Liver (tissue), 9 donors: ENCODE measurements around the gene ZFAND2A. TPM values are rescaled to one million over a fixed set of nuclear protein-coding genes. Genes with fewer than 3 reads are reported as not detected.

Source experiments
- DNase-seq: peaks from one replicate; pipeline ENCODE4 v3.0.0-alpha.2; 2017; ENCODE audit warnings: low spot score
- H3K27ac ChIP-seq, 2 donors: one replicate each; pipeline ENCODE4 v1.7.0; 2013; ENCODE audit warnings: inconsistent platforms in 2 of 2, low read length in 2 of 2, control low read depth in 1 of 2, low read depth in 1 of 2, mild to moderate bottlenecking in 1 of 2
- H3K27me3 ChIP-seq, 4 donors: one replicate each; pipeline versions ENCODE4 v1.6.1 to v1.7.0; 2013; ENCODE audit warnings: low read length in 3 of 4, inconsistent platforms in 1 of 4, mild to moderate bottlenecking in 1 of 4, moderate library complexity in 1 of 4; ENCODE audit not compliant: control insufficient read depth in 4 of 4, insufficient read depth in 4 of 4
- H3K36me3 ChIP-seq, 4 donors: one replicate each; pipeline versions ENCODE4 v1.6.1 to v1.7.0; 2013; ENCODE audit warnings: low read length in 3 of 4, mild to moderate bottlenecking in 3 of 4, low read depth in 1 of 4, moderate library complexity in 1 of 4; ENCODE audit not compliant: control insufficient read depth in 4 of 4, insufficient read depth in 3 of 4
- H3K4me1 ChIP-seq, 4 donors: one replicate each; pipeline versions ENCODE4 v1.6.1 to v1.7.0; 2013; ENCODE audit warnings: low read length in 3 of 4, mild to moderate bottlenecking in 3 of 4, moderate library complexity in 1 of 4; ENCODE audit not compliant: control insufficient read depth in 4 of 4, insufficient read depth in 4 of 4
- H3K4me3 ChIP-seq, 3 donors: one replicate each; pipeline versions ENCODE4 v1.6.1 to v1.7.0; 2013; ENCODE audit warnings: low read length in 3 of 3, control low read depth in 1 of 3, low read depth in 1 of 3, mild to moderate bottlenecking in 1 of 3
- H3K9ac ChIP-seq, 2 donors: one replicate each; pipeline ENCODE4 v1.7.0; 2013; ENCODE audit warnings: low read length in 2 of 2, mild to moderate bottlenecking in 2 of 2, moderate library complexity in 2 of 2, control low read depth in 1 of 2, low read depth in 1 of 2
- H3K9me3 ChIP-seq, 4 donors: one replicate each; pipeline versions ENCODE4 v1.6.1 to v1.7.0; 2013; ENCODE audit warnings: low read length in 3 of 4; ENCODE audit not compliant: control insufficient read depth in 4 of 4
- ATF3 ChIP-seq: IDR thresholded peaks from 2 replicates; pipeline ENCODE4 v1.6.1; 2016; ENCODE audit warnings: antibody characterized with exemption
- CTCF ChIP-seq: fragments of 150-350 bp; IDR thresholded peaks from 2 replicates; pipeline ENCODE4 v1.5.1; 2017; ENCODE audit warnings: improper control_type of control experiment, low read depth, low read length; ENCODE audit not compliant: missing input control
- EGR1 ChIP-seq, 2 donors: IDR thresholded peaks; 2 replicates each; pipeline ENCODE4 v1.6.1; 2016 to 2018; ENCODE audit warnings: antibody characterized with exemption in 2 of 2, low read depth in 2 of 2
- FOXA1 ChIP-seq: IDR thresholded peaks from 2 replicates; pipeline ENCODE4 v1.6.1; 2016; ENCODE audit warnings: antibody characterized with exemption
- FOXA2 ChIP-seq: IDR thresholded peaks from 2 replicates; pipeline ENCODE4 v1.6.1; 2016; ENCODE audit warnings: antibody characterized with exemption
- GABPA ChIP-seq, 2 donors: IDR thresholded peaks in 1 of 2; conservative IDR thresholded peaks in 1 of 2; 2 replicates each; pipeline ENCODE4 v1.6.1; 2016; ENCODE audit warnings: antibody characterized with exemption in 2 of 2, mild to moderate bottlenecking in 1 of 2, moderate library complexity in 1 of 2
- HNF4A ChIP-seq, 2 donors: conservative IDR thresholded peaks; 2 replicates each; pipeline ENCODE4 v1.6.1; 2016; ENCODE audit warnings: antibody characterized with exemption in 2 of 2, mild to moderate bottlenecking in 2 of 2
- HNF4G ChIP-seq: IDR thresholded peaks from 2 replicates; pipeline ENCODE4 v1.6.1; 2016; ENCODE audit warnings: antibody characterized with exemption
- JUND ChIP-seq, 2 donors: IDR thresholded peaks; 2 replicates each; pipeline ENCODE4 v1.6.1; 2016; ENCODE audit warnings: antibody characterized with exemption in 2 of 2
- MAX ChIP-seq: IDR thresholded peaks from 2 replicates; pipeline ENCODE4 v1.6.1; 2016; ENCODE audit warnings: antibody characterized with exemption
- NR2F2 ChIP-seq: IDR thresholded peaks from 2 replicates; pipeline ENCODE4 v1.6.1; 2016; ENCODE audit warnings: antibody characterized with exemption
- RAD21 ChIP-seq, 2 donors: IDR thresholded peaks; 2 replicates each; pipeline ENCODE4 v1.6.1; 2016; ENCODE audit warnings: antibody characterized with exemption in 2 of 2, mild to moderate bottlenecking in 2 of 2
- REST ChIP-seq: IDR thresholded peaks from 2 replicates; pipeline ENCODE4 v1.6.1; 2016; ENCODE audit warnings: antibody characterized with exemption, mild to moderate bottlenecking
- RXRA ChIP-seq, 2 donors: IDR thresholded peaks; 2 replicates each; pipeline ENCODE4 v1.6.1; 2017 to 2018; ENCODE audit warnings: antibody characterized with exemption in 2 of 2, mild to moderate bottlenecking in 1 of 2
- SP1 ChIP-seq: IDR thresholded peaks from 2 replicates; pipeline ENCODE4 v1.6.1; 2018; ENCODE audit warnings: antibody characterized with exemption, mild to moderate bottlenecking
- TAF1 ChIP-seq: conservative IDR thresholded peaks from 2 replicates; pipeline ENCODE4 v1.6.1; 2016; ENCODE audit warnings: antibody characterized with exemption, mild to moderate bottlenecking
- YY1 ChIP-seq: IDR thresholded peaks from 2 replicates; pipeline ENCODE4 v1.6.1; 2016; ENCODE audit warnings: antibody characterized with exemption, mild to moderate bottlenecking
- ZBTB33 ChIP-seq: IDR thresholded peaks from 2 replicates; pipeline ENCODE4 v1.6.1; 2016; ENCODE audit warnings: antibody characterized with exemption
- WGBS: extraction: QIAGEN DNeasy Blood & Tissue Kit; methylation state at CpG from one replicate; pipeline ENCODE4 v1.1.7; 2013; 5-methylcytosine and 5-hydroxymethylcytosine counted together
- polyA plus RNA-seq, 2 donors: library from polyadenylated mRNA; stranded (reverse) in 1 of 2; unstranded in 1 of 2; fragments of 200-250 nt in 1 of 2; fragments of >200 nt in 1 of 2; fragmentation: Nextera tagmentation in 1 of 2; extraction: Ambion mirVana in 1 of 2; gene quantifications; one replicate each; pipeline versions ENCODE4 v1.2.1 to v1.2.3, GENCODE V29; 2013 to 2015
- total RNA-seq, 2 donors: library from RNA; depleted of rRNA; stranded (reverse); fragments of >200 nt; gene quantifications; one replicate each; pipeline ENCODE4 v1.2.3, GENCODE V29; 2014
- donor health status: healthy.
- donor health status: healthy.
- donor health status: healthy.
- donor health status: healthy.
- donor health status: healthy.

ZFAND2A gene
- total and polyA plus RNA-seq, 4 donors = 12.5 to 53.3 (median 33.5) TPM

GRCh38 chr7:1104516-1105179 is 55.3 kb downstream of the ZFAND2A start:
- Histone ChIP-seq H3K4me3 (no peak overlapping the region), H3K9ac (no peak overlapping the region), H3K9me3 (no peaks in the 10 kb centered on the region), H3K4me1 (peaks cover 12 to 35% (median 24%) of the 10 kb centered on the region in 4 donors), H3K36me3 (no peaks in the 10 kb centered on the region), H3K27me3 (no peaks in the 10 kb centered on the region), H3K27ac (no peak overlapping the region)
- no peak for DNase-seq
- TF ChIP-seq RAD21 (IDR thresholded peaks at IDR 0.05) (no peak), TAF1 (no peak), NR2F2 (no peak), MAX (no peak)
- 92% methylated on average over 13 of the region's 13 CpGs for WGBS

GRCh38 chr7:1103789-1104515 is 56.0 kb downstream of the ZFAND2A start:
- TF ChIP-seq FOXA1 (no peak), HNF4G (no peak), RAD21 (IDR thresholded peaks at IDR 0.05) (no peak), MAX (no peak), ATF3 (no peak), EGR1 (IDR thresholded peaks at IDR 0.05; ENCODE audit: low read depth in 2 of 2) (no peak), NR2F2 (no peak), REST (no peak), FOXA2 (no peak), TAF1 (no peak), YY1 (no peak), RXRA (IDR thresholded peaks at IDR 0.05) (no peak), JUND (IDR thresholded peaks at IDR 0.05) (no peak), SP1 (no peak), GABPA (IDR thresholded peaks at IDR 0.05 in 1 of 2, conservative IDR thresholded peaks at IDR 0.05 in 1 of 2) (no peak), CTCF (no peak), HNF4A (conservative IDR thresholded peaks at IDR 0.05) (no peak), ZBTB33 (no peak)
- Histone ChIP-seq H3K36me3 (no peaks in the 10 kb centered on the region), H3K4me3 (no peak overlapping the region), H3K27ac (peak overlapping the region; percentile 64 to 84), H3K9me3 (no peaks in the 10 kb centered on the region), H3K4me1 (peaks cover 12 to 35% (median 24%) of the 10 kb centered on the region in 4 donors), H3K9ac (no peak overlapping the region), H3K27me3 (no peaks in the 10 kb centered on the region)
- WGBS = 96% methylated on average over 21 of the region's 21 CpGs
- no peak for DNase-seq
